NCI-H146 treated with DMSO at 0.1 percent for 48 hours (cell line): Measurements from ENCODE around the gene CCM2.

ENCODE experiments used
- DNase-seq: peaks from one replicate; lab custom pipeline; 2025; ENCODE audit not compliant: unreplicated experiment; lab: John Stamatoyannopoulos, UW

Gene CCM2

DNA sequence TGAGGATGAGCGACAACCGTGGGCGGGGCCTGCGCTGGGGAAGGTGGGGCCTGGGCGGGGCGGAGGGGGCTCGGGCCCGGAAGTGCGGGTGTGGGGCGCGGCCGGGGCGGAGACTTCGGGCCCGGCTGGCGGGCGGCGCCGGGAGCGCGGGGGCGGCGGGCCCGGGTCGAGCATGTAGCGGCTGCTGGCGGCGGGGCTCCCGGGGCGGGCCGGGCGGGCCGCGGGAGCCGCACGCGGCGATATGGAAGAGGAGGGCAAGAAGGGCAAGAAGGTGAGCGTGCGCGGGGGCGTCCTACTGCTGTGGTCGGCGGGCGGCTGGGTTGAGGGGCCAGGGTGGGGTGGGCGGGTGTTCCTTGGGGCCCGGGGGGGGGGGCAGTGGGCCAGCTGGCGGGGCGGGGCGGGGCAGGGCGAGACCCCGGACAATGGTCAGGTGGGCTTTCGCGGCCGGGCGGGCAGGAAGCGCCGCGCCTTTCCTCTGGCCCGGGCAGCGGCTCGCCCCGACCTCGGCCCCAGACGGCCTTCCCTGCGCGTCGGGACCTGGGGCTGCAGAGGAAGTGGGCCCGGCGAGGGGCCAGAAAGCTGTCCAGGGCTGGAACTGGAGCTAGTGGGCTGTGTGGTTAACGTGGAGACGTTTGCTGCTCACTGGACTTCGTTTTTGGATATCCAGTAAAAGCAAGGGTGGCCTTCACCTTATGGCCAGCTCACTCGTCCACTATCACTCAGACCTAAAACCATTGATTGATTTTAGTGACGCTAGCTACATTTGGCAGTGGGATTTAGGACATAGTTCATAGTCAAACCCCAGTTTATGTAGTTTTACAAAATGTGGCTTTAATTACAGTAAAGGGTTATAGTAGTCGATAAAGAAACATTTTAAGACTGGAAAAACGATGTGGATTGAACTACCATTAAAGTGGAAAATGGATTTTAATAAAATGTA, at the start of gene CCM2:
TSS of gene CCM2 (plus strand) at position 109 of the 940 bp plus-strand sequence. CDS start at position 242, 133 bp downstream.
- no peak for DNase-seq

DNA sequence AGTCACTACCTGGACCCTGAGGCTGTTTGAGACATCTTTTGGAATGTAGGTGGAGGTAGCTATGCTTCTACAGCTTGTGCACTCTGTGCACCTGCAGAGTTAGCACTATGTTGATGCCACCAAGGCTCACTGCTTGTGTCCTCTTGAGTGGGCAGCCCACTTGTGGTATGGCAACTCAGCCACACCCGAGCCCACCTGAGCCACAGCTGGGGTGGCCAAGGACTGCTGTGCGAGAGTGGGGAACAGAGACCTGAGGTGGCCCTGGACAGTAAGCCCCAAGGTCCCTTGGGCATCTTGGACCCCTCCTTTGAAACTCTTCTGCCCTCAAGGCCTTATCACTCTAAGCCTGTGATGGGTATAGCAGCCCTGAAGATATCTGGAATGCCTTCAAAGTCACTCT, 46.8 kb upstream of the CCM2 start:
- DNase-seq, result no peak

- no peak for DNase-seq
Measured at GRCh38 chr7:44955733-44956132, 44.3 kb upstream of the CCM2 start.

- no peak for DNase-seq
Measured at GRCh38 chr7:44956157-44956766, 43.7 kb upstream of the CCM2 start.

DNA sequence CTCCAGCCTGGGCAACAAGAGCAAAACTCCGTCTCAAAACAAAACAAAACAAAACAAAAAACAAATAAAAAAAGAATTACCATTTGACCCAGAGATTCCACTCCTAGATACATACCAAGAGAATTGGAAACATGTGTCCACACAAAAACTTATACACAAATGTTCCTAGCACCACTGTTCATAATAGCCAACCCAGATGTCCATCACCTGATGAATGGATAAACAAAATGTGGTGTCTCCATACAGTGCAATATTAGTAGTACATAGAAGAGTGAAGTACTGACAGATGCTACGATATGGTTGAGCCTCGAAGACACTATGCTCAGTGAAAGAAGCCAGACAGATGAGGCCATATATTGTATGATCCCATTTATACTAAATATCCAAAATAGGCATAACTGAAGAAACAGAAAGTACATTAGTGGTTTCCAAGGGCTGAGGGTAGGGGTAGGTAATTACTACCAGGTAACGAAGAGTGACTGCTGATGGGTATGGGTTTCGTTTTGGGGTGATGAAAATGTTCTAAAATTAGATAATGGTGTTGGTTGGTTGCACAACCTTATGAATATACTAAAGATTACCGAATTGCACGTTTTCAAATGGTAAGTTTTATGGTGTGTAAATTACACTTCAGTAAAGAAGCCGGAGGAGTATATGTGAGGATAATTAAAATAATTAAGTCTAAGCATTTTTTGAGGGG, 41.2 kb upstream of the CCM2 start:
- no peak for DNase-seq

GRCh38 chr7:44959433-44959951, 40.5 kb upstream of the CCM2 start:
- DNase-seq, result no peak

GRCh38 chr7:44960011-44960580, 39.9 kb upstream of the CCM2 start:
- DNase-seq, result no peak

- DNase-seq, result no peak
Measured at GRCh38 chr7:44961844-44962482, 38.0 kb upstream of the CCM2 start.

DNA sequence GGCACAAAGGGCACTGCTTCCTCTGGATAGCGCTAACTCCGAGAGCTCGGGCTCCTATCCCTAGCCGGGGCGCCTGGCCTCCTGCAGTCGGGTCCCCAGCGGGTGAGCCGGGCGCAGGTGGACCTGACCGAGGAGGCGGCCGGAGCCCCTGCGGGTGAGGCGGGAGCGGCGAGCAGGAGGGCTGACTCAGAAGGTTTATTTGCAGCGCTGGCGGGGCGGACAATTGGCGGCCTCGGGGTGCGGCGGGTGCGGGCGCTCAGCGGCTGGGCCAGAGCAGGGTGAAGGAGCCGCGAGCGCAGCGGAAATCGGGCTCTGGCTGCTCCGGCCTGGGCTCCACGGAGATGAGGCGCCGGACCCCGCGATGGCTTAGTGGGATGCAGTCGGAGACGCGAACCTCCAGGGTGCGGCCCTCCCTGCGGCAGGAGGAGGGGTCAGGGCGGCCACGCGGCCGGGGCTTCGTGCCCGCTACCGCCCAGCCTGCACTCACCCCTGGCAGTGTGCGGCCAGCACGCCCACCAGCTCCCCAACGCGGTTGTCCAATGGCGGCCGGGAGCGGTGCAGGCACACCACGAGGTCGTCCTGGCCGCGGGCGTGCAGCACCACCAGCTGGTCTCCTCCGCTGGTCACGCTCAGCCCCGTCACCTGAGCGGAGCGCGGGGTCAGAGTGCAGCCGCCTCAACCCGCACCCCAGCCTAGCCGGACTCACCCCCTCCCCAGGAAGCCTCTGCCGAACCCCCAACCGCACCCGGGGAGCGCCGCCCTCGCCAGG, 37.3 kb upstream of the CCM2 start:
- no peak for DNase-seq

GRCh38 chr7:44963364-44964290, 36.4 kb upstream of the CCM2 start:
- no peak for DNase-seq

DNA sequence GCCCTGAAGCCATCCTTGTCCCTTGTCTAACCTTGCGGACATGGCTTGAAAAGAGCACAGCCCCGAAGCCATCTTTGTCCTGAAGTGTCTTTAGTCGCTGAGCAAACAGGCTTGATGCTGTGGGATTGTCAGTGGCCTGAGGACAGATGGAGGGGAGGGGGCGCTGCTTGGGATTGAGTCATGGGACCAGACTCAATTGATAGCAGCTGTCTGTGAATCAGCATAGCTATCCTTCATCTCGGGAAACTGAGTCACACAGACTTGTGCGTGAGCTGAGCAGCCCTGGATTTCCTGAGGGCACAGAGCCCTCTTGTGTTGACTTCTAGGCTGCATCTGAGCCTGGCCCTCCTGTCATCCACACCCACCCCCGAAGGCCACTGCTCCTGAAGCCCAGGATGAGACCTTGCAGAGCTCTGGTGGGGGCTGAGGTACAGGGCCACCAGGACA, 35.6 kb upstream of the CCM2 start:
- DNase-seq, result no peak

- DNase-seq, result no peak
Measured at GRCh38 chr7:44964831-44965440, 35.1 kb upstream of the CCM2 start.

DNA sequence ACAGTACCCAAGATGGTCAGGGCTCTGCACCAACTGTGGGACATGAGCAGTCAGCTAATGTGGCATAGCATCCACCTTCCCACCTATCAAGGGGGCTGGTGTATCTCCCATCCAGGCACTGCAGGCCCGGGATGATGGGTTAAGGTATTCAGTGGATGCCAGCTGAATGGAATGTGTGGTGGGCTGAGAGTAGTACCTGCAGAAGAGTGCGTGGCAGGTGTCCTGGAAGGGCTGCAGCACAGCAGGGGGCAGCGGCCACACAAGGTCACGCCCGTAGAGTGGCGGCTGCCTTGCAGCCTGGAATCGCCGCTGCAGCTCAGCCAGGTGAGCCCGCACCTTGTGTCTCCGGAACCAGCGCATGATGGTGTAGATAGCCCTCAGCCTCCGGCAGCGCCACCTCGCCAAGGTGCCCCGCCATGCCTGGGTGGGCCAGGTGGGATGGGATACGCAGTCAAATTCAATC, 34.5 kb upstream of the CCM2 start:
- no peak for DNase-seq

DNA sequence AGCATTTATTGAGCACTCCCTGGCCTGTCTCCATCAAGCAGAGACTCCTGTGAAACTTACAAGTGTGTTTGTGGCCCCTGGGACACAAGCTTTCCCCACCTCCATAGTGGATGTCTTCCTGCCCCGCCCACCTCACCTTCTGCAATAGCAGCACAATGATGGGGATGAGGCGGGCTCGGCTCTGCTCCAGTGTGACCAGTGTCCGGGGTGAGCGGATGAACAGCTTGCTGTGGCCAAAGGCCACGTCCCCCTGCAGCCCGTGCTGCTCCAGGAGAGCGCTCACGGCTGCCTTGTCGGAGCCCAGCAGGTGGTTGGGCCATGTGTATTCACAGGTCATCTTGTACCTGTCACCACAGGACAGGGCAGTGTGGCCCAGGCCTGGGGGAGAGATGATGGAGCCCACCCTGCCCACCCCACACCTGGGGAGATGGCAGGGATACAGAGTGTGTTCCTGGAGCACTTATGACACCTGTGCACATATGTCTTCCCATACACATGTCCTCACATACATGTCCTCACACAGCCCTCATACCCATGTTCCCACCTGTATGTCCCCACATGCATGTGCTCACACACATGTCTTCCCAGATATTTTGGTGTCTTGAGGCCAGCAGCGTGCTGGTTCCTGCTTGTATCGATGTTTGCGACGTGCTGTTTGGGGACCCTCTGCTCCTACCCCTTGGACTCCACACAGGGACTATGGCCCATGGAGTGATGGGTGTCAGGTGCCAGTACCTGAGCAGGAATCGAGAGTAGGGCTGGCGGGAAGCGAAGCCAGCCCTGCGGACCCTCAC, 33.9 kb upstream of the CCM2 start:
- DNase-seq, result no peak

- no peak for DNase-seq
Measured at GRCh38 chr7:44966731-44967538, 33.1 kb upstream of the CCM2 start.

GRCh38 chr7:44967571-44968446, 32.2 kb upstream of the CCM2 start:
- no peak for DNase-seq
